OCI-LY7 (cell line): ENCODE measurements around the gene MUC5B.

Experiments
- EZH2phosphoT487 ChIP-seq: fragments of 200-600 bp; sonication (generic); IDR thresholded peaks from 2 replicates; pipeline ENCODE4 v1.6.1; 2018; ENCODE audit warnings: low read depth, borderline replicate concordance, mild to moderate bottlenecking, mixed run types, antibody characterized with exemption, low read length, moderate library complexity, mixed read lengths
- TF ChIP-seq, protein P1 (sequence below): fragments of 200-600 bp; sonication (generic); conservative IDR thresholded peaks from 2 replicates; pipeline ENCODE4 v1.5.1; 2014; ENCODE audit warnings: mild to moderate bottlenecking, antibody characterized with exemption, low read length, moderate library complexity, mixed read lengths

GRCh38 chr11:1240771-1241170 is 17.9 kb downstream of the MUC5B start:
- TF ChIP-seq, protein P1, sequence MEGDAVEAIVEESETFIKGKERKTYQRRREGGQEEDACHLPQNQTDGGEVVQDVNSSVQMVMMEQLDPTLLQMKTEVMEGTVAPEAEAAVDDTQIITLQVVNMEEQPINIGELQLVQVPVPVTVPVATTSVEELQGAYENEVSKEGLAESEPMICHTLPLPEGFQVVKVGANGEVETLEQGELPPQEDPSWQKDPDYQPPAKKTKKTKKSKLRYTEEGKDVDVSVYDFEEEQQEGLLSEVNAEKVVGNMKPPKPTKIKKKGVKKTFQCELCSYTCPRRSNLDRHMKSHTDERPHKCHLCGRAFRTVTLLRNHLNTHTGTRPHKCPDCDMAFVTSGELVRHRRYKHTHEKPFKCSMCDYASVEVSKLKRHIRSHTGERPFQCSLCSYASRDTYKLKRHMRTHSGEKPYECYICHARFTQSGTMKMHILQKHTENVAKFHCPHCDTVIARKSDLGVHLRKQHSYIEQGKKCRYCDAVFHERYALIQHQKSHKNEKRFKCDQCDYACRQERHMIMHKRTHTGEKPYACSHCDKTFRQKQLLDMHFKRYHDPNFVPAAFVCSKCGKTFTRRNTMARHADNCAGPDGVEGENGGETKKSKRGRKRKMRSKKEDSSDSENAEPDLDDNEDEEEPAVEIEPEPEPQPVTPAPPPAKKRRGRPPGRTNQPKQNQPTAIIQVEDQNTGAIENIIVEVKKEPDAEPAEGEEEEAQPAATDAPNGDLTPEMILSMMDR = no peak
- no peak for TF ChIP-seq EZH2phosphoT487
